HFF-Myc (cell line): ENCODE measurements around the gene BANK1.

Experiments
- DNase-seq: peaks from one replicate; pipeline ENCODE4 v3.0.0-alpha.2; 2011; ENCODE audit warnings: low read depth; ENCODE audit errors: extremely low read depth
- H3K4me3 ChIP-seq: replicated peaks from 2 replicates; pipeline ENCODE4 v1.5.1; 2011; ENCODE audit warnings: low read depth, mild to moderate bottlenecking, control low read depth, low read length
- TF ChIP-seq, protein P1 (sequence below): IDR thresholded peaks from 2 replicates; pipeline ENCODE4 v1.5.1; 2012; ENCODE audit warnings: mild to moderate bottlenecking, low read depth, low read length, control low read depth; ENCODE audit errors: missing control alignments

BANK1 gene

DNA sequence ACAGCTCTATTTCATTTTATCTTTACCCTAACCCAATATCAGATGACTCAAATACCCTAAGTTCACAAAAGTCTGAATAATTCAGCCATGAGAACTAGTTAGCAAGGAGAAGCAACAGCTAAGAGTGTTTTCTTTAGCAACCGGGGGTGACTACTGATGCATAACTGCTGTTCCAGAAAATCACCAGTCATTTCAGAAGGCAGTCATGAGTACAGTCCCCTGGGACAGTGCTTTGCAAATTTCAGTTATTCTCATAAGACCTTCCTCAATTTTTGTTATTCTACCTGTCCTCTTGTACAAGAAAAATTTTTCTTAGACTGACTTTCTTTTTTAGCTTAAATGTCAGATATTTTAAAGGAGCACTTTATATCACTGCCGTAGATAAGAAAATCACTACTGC is 16.4 kb downstream of the BANK1 start:
- TF ChIP-seq, protein P1, sequence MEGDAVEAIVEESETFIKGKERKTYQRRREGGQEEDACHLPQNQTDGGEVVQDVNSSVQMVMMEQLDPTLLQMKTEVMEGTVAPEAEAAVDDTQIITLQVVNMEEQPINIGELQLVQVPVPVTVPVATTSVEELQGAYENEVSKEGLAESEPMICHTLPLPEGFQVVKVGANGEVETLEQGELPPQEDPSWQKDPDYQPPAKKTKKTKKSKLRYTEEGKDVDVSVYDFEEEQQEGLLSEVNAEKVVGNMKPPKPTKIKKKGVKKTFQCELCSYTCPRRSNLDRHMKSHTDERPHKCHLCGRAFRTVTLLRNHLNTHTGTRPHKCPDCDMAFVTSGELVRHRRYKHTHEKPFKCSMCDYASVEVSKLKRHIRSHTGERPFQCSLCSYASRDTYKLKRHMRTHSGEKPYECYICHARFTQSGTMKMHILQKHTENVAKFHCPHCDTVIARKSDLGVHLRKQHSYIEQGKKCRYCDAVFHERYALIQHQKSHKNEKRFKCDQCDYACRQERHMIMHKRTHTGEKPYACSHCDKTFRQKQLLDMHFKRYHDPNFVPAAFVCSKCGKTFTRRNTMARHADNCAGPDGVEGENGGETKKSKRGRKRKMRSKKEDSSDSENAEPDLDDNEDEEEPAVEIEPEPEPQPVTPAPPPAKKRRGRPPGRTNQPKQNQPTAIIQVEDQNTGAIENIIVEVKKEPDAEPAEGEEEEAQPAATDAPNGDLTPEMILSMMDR = no peak
- DNase-seq = no peak
- no peak overlapping the region for H3K4me3 ChIP-seq

DNA sequence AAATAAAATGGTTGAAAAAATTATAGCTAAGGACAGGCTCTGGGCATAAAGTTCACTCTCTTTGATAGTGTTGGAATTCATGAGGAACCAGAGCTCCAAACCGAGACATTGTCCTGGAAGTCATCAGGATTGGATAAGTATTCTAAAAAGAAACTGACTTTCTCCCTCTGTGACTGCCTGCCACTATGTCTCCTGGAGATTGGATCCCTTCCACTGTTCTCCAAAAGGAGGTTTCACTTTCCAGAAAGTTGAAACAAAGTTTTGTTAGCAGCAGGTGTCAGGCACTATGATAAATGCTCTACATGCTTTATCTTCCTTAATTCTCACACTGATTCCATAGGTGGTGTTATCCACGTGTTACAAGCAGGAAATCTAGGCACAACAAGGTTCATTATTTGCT is 16.8 kb downstream of the BANK1 start:
- TF ChIP-seq, protein P1 = no peak
- H3K4me3 ChIP-seq = no peak overlapping the region
- no peak for DNase-seq

DNA sequence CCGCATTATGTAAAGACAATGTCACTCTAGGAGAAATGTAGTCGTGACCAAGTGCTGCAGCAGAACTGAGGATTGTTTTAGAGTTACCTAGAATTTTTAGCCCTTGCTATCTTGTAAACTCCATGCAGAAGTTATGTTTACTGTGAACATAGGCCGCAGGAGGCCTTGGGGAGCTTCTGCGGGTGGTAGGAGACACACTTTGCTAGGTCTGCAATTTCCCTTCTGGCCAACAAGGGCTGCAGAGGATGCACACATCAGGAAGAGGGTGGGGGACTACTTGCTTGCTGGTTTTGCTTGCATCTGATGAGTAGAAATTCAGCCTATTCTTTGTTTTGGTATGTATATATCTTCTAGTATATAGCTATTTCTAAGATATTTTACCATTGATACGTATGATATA is 23.1 kb downstream of the BANK1 start:
- DNase-seq = no peak

DNA sequence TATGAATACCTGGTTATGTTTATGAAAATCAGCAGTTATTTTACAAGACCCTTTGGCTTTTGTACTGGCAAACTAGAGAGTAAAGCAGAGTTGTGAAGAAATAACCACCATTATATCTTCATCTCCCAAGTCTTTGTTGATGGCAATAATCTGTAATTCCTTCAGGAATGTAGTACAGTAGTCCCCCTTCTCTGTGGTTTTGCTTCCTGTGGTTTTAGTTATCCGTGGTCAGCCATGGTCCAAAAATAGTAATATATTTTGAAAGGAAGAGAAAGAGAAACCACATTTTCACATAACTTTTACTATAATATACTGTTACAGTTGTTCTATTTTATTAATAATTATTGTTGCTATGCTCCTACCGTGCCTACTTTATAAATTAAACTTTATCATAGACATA is 27.8 kb downstream of the BANK1 start:
- no peak overlapping the region for H3K4me3 ChIP-seq
- DNase-seq = no peak
- TF ChIP-seq, protein P1 = no peak

More for the DNA sequence above, 23.1 kb downstream of the BANK1 start:
- no peak overlapping the region for H3K4me3 ChIP-seq
- TF ChIP-seq, protein P1 = no peak

DNA sequence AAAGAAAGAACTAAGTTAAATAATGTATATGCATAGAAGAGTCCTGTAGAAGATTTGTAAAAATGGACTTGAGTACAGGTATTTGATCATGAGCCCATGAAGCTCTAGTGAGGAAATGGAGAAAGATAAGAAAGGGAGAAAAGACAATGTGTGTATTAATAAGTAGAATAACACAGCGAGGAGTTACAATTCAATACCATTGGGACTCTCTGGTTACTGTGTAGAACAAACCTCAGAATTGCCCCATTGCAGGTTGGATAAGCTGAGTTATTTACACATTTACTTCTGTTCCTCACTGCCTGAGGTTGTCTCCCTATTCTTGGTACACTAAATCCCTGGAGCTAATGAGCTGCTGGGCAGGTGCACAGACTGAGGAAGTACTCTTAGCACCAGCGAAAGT is 33.3 kb downstream of the BANK1 start:
- no peak for DNase-seq
- TF ChIP-seq, protein P1 = no peak
- no peak overlapping the region for H3K4me3 ChIP-seq

DNA sequence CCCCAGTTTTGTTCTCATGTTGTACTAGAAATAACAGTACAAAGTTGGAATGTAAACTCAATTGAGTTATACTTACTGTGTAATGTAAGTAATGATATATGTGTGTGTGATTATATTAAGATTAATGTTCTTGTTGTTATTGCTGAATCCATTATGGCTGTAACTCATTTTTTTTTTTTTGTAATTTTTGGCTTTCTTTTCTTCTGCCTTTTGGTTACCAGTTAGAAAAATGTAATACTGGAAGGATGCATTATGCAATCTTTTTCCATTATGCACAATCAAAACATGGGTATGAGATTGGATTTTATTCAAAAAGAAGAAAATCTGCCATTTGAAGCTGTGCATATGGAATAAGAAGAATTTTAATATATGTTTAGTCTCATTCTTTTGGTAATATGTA is 34.0 kb downstream of the BANK1 start:
- no peak overlapping the region for H3K4me3 ChIP-seq
- TF ChIP-seq, protein P1 = no peak
- no peak for DNase-seq

DNA sequence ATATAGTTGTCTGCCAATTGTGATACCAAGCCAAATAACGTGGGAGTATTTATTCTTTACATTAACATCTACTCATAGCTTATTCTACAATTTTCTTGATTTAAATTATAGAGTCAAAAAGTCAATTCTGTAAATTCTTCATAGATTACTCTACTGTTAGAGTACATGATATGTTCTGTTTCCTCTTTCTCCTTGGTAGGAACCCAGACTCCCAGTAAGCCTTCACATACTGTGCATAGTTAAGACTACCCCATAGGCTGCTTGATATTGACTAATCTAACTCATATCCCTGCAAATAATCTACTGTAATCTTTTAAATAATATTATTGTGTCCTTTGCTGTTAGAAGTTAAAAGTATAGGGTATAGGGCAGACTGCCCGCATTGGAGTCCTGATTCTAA is 35.4 kb downstream of the BANK1 start:
- H3K4me3 ChIP-seq = no peak overlapping the region
- TF ChIP-seq, protein P1 = no peak
- no peak for DNase-seq
